ENCODE results near the gene DDX11. TPM values are rescaled to one million over a fixed set of nuclear protein-coding genes. Genes with fewer than 3 reads are reported as not detected.
"Not testable (repeated sequence)": the region's sequence is repeated elsewhere in the genome, so short reads cannot be mapped to it uniquely, and the experiment has no call there.

Gene DDX11
- total RNA-seq, 1 donor from 2014 or later, result 20.0 TPM

DNA sequence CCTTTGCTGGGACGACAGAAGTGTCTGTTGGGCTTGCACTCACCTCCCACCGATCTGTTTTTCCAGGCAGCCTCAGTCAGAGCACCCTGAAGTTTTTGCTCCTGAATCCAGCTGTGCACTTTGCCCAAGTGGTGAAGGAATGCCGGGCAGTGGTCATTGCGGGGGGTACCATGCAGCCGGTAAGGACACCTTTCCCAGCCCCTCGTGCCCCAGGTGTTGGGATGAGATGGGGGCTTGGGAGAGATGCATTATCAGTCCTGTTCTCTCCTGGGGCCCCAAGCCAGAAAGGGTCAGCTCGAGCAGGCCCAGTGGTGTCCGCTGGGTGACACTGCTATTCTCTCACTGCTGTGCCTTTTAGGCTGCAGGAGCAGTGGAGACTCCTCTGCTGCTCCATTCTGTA, 24.2 kb downstream of the DDX11 start:
- ATAC-seq; DNase-seq (ENCODE audit: low spot score): not testable (repeated sequence)

DNA sequence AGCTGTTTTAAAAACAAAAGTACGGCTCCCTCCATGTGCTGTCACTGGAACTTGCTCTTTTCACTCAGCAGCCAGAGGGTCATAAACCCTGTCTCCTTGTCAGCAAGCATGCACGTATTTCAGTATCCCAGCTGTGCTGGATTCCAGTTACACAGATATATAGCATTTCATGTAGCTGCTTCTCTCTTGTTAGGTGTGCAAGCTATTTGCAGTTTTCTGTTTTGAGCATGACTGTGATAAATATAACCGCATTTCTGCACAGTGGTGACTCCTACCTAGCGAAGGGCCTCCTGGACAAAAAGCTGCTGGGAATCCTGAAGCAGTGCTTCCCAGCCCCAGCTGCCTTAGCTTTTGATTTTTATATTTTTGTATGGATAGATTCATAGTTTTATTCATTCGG, 24.7 kb downstream of the DDX11 start:
- not testable (repeated sequence) for DNase-seq (ENCODE audit: low spot score)

DNA sequence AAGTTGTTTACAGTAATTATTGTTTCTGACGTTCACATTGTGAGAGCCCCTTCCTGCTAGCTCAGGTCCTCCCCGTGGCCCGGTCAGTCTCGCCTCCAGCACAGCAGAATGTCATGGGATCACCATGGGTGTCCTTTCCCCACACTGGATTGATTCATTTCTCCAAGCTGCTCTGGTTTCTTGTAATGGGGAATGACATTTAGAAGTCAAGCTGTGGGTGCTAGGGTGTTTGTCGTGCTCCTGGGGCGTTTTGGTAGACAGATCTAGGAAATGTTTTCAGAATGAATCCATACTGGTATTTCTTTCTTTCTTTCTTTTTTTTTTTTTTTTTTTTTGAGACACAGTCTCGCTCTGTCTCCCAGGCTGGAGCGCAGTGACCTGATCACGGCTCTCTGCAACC, 25.1 kb downstream of the DDX11 start:
- DNase-seq (ENCODE audit: low spot score); ATAC-seq: not testable (repeated sequence)

More for the DNA sequence above, 24.7 kb downstream of the DDX11 start:
- not testable (repeated sequence) for ATAC-seq

DNA sequence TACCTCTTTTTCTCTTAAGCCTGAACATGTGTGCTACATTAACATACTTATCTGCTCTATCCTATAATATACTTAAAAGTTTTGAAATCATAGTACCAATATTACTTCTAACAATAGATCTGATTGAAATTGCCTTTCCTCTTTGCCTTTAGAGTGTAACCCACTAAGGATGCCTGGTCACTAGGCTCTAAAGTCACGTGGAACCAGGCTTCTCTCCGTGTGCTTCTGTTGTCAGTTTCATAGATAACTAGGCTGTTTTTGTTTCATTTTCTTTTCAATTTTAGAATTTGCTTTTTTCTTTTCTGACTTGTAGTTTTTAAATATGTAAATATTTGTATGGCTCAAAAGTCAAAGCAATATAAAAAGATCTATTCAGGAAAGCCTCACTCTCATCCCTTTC, 25.8 kb downstream of the DDX11 start:
- not testable (repeated sequence) for DNase-seq (ENCODE audit: low spot score); ATAC-seq

DNA sequence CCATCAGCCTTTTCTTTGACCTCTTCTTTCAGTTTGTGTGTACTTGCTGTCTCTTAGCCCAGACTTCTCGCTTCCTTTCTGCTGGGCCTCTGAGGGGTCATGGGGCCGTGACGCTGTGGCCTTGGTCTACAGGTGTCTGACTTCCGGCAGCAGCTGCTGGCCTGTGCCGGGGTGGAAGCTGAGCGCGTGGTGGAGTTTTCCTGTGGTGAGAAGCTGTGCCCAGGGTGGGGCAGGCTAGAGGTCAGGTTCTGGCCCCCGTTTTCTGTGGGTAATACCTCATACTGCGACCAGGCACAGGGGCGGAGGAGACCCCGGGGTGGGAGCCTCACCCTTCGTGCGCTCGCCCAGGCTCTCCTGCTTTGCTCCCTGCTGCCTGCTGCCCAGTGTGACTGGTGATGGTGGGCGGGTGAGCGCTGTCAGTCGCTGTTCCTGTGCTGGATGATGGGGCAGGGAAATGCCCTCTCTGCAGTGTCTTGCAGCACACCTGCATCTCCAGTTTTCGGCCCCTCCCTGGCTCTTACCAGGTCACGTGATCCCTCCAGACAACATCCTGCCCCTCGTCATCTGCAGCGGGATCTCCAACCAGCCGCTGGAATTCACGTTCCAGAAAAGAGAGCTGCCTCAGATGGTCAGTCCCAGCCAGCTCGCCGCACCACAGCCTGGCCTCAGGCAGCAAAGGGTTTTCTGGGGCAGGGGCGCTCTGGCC, 27.0 kb downstream of the DDX11 start:
- ATAC-seq; DNase-seq (ENCODE audit: low spot score): not testable (repeated sequence)

DNA sequence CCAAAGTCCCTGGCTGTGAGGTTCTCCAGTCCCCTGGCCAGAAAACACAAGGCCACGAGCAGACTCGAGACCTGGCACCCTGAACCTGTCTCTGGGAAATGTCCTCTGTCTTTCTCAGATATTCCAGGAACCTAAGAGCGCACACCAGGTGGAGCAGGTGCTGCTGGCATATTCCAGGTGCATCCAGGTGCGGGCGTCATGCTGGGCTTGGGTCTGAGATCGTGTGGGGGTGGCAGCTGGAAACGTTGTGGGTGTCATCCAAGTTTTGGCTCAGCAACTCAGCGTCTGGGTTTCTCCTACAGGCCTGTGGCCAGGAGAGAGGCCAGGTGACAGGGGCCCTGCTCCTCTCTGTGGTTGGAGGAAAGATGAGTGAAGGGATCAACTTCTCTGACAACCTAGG, 28.5 kb downstream of the DDX11 start:
- DNase-seq (ENCODE audit: low spot score); ATAC-seq: not testable (repeated sequence)

DNA sequence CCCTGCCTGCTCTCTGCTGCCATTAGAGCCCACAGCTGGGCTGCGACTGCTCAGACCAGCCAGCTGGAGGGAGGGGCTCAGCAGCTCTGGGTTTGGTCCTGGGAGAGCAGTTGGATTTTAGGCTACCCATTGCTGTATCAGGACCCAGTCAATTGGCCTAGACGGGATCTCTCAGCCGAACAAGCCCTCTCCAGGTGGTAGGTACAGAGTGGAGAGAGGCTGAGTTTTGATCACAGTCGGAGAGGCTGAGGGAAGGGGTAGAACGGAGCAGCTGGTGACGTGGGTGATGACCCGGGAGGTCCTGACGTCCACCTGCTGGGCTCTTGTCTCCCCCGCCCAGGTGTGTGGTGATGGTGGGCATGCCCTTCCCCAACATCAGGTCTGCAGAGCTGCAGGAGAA, 28.9 kb downstream of the DDX11 start:
- DNase-seq (ENCODE audit: low spot score); ATAC-seq: not testable (repeated sequence)

DNA sequence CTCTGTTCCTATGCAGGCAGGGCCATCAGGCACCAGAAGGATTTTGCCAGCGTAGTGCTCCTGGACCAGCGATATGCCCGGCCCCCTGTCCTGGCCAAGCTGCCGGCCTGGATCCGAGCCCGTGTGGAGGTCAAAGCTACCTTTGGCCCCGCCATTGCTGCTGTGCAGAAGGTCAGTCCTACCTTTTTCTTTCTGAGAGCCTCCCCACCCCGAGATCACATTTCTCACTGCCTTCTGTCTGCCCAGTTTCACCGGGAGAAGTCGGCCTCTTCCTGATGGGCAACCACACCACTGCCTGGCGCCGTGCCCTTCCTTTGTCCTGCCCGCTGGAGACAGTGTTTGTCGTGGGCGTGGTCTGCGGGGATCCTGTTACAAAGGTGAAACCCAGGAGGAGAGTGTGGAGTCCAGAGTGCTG, 29.9 kb downstream of the DDX11 start:
- peak; percentile 95 for DNase-seq (ENCODE audit: low spot score)
- peak; percentile 95 for ATAC-seq

DNA sequence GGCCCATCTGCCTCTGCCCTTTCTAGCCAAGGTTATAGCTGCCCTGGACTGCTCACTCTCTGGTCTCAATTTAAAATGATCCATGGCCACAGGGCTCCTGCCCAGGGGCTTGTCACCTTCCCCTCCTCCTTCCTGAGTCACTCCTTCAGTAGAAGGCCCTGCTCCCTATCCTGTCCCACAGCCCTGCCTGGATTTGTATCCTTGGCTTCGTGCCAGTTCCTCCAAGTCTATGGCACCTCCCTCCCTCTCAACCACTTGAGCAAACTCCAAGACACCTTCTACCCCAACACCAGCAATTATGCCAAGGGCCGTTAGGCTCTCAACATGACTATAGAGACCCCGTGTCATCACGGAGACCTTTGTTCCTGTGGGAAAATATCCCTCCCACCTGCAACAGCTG, 30.6 kb downstream of the DDX11 start:
- not testable (repeated sequence) for ATAC-seq; DNase-seq (ENCODE audit: low spot score)

DNA sequence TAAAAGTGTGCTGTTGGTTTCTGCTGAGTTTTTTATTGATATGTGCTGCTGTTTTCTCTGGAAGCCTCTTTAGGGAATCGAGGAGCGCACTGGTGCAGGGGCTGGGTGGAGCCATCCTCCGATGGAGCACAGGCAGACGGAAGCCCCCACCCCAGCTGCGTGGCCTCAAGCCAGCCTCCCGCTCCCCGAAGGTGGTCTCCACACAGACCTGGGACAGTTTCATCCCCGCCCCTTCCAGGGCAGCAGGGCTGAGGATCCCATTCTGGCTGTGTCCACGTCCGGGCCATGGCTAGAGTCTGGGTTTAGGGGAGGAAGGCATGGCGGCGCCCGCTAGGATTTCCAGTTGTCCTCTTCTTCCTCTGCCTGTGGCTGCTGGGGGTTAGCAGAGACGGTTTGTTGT, 31.1 kb downstream of the DDX11 start:
- DNase-seq (ENCODE audit: low spot score); ATAC-seq: not testable (repeated sequence)

DNA sequence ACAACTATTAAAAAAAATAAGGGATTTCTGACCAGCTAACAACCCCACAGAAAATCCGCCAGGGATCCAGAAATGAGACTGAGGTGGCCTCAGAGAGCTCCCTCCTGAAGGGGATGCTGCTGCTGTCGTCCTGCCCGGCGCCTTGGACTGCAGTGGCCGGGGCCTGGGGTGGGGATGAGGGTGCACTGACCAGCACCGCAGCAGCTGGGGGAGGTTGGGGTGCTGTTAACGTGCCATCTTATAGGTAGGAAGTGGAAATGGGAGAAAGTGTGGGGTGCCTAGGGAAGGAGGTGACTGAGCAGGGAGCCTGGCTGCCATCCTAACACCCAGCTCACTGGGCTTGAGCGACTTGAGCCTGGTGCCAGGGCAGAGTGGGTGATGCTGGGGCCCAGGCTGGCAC, 32.0 kb downstream of the DDX11 start:
- ATAC-seq (no peak), DNase-seq (ENCODE audit: low spot score) (no peak)

DNA sequence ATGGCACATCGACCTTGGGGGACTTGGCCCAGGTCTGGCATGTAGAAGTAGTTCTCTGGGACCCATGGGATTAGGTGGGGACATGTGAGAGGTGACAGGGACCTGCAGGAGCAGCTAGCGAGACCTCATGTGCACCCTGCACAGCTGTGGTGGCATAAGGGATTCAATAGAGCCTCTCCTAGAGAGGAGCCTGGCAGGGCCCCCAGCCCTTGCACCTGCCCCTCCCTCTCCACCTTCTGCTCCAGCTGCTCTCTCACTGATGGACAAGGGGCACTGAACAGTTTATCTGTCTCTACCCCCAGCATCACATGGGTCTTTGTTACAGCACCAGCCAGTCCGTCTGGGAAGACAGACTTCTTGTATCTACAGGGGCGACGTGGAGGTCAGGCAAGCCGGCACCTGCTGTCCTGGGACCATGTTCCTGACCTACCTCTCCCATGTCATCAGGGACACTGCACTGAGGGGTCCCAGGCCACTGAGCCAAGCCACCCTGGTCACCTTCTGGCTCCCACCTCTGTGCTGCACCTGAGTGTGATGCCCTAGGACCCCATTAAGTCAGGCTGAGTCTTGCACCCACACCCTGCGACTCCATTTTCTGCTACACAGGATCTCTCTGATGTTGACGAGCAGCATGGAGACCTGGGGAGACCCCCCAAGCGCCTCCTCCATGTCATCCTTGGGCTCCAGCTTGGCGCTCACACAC, 32.6 kb downstream of the DDX11 start:
- ATAC-seq, result no peak
- DNase-seq (ENCODE audit: low spot score), result no peak

DNA sequence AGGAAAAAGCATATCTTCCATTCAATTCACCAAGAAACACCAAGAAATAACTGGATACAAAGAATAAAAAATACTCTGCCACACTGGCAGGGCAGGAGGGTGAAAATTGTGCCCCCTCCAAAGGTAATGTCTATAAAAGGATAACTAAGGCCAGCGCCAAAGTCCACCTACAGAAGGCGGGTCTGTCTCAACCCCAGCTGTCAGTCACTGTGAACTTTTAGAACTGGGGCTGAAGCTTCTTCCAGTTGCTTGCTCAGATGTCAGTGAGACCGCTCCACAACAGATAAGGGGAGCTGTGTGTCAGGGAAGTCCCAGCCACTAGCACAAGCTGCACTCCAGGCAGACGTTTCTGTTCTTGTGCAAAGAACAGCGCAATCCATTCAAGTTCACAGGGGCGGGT, 36.1 kb downstream of the DDX11 start:
- ATAC-seq; DNase-seq (ENCODE audit: low spot score): not testable (repeated sequence)

DNA sequence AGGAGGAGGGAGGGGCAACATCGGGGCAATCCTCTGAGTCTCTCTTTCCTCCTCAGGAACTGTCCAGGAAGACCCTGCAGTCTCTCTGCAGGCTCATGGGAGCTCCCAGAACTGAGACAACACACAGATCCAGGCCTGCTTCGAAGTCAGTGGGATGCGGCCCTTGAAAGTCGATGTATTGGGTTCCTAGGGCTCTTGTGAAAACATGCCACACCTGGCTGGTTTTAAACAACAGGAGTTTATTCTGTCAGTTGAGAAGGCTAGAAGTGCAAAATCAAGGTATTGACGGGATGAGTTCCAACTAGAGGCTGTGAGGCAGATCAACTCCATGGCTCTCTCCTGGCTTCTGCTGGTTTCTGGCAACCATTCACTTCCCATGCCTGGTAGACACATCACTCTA, 36.6 kb downstream of the DDX11 start:
- not testable (repeated sequence) for DNase-seq (ENCODE audit: low spot score)

DNA sequence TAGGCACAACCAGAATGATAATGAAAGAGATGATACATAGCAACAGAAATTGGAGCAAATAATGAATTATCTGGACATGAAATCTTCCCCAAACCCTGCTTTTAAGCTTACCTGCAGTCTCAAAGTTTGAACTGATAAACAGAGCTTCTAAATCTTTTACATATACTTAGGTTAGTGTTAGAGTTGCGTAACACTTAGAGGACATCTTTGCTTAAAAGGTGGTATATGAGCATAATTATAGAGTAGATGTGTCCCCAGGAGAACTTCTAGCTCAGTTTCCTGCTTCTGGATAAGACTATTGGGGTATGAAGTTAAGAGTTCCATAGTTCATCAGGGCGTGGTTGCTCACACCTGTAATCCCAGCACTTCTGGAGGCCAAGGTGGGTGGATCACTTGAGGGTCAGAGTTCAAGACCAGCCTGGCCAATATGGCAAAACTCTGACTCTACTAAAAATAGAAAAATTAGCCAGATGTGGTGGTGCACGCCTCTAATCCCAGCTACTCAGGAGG, 41.5 kb downstream of the DDX11 start:
- not testable (repeated sequence) for ATAC-seq; DNase-seq (ENCODE audit: low spot score)

More for the DNA sequence above, 36.6 kb downstream of the DDX11 start:
- not testable (repeated sequence) for ATAC-seq

DNA sequence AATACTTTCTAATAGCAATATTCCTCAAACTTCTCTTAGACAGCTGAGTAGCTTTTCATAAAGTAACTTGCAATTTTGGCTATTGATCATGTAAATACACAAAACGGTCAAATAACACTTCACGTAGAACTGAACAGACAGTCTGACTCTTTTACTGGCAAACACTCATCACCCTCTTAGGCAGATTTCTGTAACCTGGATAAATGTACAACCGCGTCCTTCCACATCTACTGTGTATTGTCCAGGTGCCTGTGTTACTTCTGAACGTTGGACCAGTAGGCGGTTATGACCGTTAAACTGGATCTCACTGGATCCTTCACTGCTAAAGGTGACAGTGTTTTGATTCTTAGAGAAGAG, 43.2 kb downstream of the DDX11 start:
- not testable (repeated sequence) for DNase-seq (ENCODE audit: low spot score)
- ATAC-seq, result peak; percentile 39

DNA sequence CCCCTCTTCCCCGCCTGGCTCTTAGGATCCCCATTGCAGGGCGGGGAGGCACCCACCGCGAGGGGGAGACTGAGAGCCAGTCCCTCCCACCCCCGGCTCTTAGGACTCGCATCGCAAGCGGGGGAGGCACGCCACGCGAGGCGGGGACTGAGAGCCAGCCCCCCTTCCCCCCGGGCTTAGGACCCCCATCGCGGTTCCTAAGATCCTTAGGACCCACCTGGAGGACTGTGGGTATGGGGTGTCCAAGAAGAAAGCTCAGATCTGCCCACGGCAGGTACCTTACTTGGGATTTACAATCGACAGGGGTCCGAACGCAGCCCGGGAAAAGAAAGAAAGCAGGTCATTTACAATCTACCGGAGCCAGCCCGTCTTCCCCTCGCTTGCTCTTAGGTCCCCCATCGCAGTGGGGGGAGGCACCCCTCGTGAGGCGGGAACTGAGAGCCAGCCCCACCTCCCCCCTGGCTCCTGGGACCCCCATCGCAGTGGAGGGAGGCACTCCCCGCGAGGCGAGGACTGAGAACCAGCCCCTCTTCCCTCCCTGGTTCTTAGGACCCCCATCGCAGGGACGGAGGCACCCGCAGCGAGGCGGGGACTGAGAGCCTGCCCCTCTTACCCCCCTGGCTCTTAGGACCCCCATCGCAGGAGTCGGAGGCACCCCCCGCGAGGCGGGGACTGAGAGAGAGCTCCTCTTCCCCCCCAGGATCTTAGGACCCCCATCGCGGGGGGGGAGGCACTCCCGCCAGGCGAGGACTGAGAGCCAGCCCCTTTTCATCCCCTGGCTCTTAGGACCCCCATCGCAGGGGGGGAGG, 43.7 kb downstream of the DDX11 start:
- ATAC-seq (peak; percentile 88), DNase-seq (ENCODE audit: low spot score) (no peak)

DNA sequence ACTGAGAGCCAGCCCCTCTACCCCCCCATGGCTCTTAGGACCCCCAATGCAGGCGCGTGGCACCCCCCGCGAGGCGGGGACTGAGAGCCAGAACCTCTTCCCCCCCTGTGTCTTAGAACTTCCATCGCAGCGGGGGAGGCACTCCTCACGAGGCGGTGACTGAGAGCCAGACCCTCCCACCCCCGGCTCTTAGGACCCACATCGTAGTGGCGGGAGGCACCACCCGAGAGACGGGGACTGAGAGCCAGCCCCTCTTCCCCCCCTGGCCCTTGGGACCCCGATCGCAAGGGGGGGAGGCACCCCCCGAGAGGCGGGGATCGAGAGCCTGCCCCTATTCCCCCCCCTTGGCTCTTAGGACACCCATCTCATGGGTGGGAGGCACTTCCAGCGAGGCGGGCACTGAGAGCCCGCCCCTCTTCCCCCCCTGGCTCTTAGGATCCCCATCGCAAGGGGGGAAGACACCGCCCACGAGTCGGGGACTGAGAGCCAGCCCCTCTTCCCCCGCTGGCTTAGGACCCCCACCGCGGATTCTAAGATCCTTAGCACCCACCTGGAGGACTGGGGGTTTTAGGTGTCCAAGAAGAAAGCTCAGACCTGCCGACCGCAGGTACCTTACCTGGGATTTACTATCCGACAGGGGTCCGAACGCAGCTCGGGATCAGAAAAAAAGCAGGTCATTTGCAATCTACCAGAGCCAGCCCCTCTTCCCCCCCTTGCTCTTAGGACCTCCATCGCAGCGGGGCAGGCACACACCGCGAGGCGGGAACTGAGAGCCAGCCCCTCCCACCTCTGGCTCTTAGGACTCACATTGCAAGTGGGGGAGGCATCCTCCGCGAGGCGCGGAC, 44.9 kb downstream of the DDX11 start:
- no peak for ATAC-seq
- DNase-seq (ENCODE audit: low spot score), result no peak

DNA sequence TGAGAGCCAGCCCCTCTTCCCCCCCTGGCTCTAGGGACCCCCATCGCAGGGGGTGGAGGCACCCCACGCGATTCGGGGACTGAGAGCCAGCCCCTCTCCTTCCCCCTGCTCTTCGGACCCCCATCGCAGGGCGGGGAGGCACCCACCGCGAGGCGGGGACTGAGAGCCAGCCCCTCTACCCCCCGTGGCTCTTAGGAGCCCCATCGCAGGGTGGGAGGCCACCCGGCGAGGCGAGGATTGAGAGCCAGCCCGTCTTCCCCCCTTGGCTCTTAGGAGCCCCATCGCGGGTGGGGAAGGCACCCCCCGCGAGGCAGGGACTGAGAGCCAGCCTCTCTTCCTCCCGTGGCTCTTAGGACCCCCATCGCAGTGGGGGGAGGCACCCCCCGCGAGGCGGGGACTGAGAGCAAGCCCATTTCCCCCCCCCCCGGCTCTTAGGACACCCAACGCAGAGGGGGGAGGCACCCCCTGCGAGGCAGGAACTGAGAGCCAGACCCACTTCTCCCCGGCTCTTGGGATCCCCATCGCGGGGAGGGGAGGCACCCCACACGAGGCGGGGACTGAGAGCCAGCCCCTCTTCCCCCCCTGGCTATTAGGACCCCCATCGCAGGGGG, 45.6 kb downstream of the DDX11 start:
- DNase-seq (ENCODE audit: low spot score) (no peak), ATAC-seq (no peak)

DNA sequence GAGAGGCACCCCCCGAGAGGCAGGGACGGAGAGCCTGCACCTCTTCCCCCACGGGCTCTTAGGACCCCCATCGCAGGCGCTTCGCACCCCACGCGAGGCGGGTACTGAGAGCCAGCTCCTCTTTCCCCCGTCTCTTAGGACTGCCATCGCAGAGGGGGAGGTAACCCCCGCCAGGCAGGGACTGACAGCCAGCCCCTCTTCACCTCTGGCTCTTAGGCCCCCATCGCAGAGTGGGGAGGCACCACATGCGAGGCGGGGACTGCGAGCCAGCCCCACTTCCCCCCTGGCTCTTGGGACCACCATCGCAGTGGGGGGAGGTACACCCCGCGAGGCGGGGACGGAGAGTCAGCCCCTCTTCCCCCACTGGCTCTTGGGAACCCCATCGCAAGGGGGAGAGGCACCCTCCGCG, 46.1 kb downstream of the DDX11 start:
- ATAC-seq (no peak), DNase-seq (ENCODE audit: low spot score) (no peak)

Measured in left lobe of liver (tissue), 2 donors.